Embryonic facial prominence (tissue), 1 donor: ENCODE data around the gene GSTA1.
"Not testable (repeated sequence)": the region's sequence is repeated elsewhere in the genome, so short reads cannot be mapped to it uniquely, and the experiment has no call there.

Source experiments
- DNase-seq: peaks from one replicate; pipeline ENCODE4 v3.0.0-alpha.2; 2016; ENCODE audit errors: extremely low spot score

The GSTA1 gene

DNA sequence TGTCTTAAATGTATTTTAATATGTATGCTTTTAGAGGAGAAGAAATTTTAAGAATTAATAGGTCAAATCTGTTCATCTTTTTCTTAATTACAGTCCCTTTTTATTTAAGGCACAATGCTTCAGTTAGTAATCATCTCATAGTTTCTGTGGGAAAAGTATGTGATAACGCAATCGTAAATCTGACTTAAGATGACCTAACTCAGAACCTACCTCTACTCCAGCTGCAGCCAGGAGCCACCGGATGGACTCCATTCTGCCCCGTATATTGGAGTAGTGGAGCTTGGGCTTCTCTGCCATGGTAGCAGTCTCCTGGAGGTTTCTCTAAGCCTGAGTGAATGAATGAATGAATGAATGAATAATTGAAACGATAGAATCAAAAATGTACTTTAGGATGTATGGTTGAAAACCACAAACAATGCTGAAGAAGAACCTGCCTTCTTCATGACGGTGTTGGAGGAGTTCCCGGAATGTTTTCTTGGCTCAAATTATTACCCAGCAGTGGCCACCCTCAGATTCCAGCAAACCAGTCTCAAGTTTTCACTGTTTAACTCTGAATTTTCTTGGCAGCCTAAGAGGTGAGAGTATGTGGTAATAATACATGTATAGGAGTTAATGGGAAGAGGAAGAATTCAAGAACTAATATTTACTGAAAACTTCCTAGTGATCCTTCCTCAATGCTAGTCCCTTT lies 45.8 kb downstream of the GSTA1 start:
- not testable (repeated sequence) for DNase-seq

DNA sequence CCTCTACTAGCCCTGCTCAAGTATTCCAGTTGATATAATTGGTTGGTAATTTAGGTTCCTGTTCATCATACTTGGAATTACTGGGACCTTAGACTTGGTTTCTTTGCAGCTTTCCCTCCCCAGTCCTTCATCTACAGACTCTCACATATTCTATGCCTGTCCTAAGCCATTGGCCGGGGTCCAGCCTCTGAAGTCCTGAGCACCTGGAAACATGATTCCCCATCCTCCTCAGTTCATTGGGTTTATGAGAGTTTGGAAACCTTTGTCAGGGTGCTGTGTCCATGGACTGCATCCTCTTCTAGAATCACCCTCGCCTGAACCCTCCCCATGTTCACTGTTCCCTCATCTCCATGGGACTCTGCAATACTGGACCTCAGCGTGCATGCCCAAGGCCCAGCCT lies 49.2 kb downstream of the GSTA1 start:
- DNase-seq: no peak

DNA sequence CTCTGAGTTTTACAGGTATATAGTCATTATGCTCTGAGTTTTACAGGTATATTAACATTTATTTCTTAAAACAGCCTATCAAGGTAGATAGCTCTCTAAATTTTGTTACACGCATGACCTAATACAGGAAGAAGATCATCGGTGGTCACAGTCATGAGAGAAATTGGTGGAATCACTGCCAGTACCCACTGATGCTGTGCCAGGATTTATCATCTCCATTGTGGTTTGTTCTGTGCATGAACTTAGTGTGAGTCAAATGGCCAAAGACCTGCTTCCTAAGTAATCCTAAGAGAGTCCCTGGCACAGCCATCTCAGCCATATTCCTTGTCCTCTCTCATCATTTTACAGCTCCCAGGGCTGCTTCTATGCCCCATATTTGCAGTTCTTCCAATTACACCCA lies 50.5 kb downstream of the GSTA1 start:
- DNase-seq: not testable (repeated sequence)

DNA sequence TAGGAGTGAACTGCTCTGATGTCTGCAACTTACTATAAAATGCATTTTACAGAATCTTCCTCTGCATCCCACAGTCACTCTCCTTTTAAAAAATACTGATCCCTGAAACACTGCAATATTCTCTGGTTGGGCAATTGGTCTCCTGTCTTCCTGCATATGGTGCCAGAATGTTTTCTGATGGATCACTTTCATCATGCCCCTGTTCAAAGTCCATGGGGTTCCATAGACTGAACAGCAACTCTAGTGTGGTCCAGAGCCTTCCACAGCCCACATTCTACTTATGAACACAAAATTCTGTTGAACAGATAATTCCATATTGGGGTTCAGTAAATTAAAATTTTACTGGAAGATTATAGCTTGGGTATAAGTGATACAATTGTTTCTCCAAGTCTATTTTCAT lies 51.3 kb downstream of the GSTA1 start:
- no peak for DNase-seq

DNA sequence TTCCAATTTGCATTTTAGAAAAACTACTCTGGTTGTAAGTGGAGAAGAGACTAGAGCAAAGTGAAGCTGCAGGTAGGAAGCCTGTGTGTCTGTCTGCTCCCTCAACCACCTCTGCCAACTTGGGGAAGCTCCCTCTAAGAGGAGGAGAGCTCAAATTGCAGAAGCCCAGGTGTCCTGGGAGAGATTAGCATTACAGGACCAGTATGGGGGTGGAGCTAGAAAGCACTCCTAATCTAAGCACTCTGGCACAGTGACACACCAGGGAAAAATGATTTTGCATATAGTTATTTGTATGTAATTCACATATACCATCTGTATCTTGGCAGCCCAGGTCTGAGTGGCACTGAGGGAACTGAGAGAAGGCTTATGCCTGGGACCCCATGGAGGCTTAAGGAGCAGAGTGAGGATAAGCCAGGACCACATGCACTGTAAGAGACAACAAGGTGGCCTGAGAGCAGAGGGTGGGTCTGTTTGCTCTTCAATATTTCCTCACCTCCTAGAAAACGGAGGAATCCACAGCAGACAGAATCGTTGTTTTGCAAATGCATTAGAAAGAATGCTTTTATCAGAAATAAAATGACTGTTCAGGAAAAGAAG lies 54.0 kb downstream of the GSTA1 start:
- no peak for DNase-seq

DNA sequence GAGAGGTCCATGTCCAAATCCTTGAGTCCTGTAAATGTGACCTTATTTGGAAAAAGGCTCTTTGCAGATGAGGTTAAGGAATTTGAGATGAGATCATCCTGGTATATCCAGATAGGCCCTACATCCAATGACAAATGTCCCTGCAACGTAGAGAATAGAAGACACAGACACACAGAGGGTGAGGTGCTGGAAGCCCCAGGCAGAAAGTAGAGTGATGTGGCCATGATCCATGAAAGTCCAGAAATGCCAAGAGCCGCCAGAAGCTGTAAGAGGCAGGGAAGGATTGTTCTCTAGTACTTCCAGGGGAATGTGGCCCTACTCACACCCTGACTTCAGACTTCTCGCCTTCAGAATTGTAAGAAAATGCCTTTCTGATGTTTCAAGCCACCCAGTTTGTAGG lies 56.3 kb downstream of the GSTA1 start:
- not testable (repeated sequence) for DNase-seq

DNA sequence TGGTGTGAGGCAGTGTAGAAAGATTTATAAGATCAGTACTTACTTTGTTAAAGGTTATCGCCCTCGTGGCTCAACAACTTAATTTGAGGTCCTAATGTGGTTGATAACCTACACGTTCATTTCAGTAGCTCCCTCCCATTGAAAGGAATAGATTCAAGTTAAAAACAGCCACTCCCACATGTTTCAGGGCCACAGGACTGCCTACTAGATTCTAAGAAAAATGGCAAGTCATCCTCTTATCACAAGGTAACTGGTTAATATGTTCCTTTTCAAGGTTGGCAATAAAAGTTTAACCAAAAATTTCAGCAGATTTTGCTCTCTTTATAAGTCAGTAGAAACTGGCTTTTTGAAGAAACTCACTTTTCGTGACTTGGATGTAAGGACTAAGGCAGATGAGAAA lies 57.4 kb downstream of the GSTA1 start:
- no peak for DNase-seq

DNA sequence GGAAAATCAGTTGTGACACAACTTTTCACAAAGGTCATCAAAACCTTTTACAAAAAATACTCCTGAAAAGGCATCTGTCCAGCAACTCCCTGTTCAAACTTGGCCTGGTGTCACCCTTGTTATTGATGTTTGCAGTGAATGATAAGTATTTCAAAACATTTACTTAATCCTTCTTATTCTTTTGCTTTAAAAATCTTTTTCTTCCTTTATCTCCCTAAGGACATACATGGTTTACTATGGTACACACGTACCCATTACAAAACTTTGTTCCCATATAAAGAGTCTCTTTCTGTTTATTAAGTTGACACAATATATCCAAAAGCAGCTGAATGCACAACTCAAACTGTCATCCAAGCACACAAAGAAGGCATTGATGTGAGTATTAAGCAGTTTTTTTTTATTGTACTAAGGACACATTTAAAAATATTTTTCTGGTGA lies 57.8 kb downstream of the GSTA1 start:
- no peak for DNase-seq

DNA sequence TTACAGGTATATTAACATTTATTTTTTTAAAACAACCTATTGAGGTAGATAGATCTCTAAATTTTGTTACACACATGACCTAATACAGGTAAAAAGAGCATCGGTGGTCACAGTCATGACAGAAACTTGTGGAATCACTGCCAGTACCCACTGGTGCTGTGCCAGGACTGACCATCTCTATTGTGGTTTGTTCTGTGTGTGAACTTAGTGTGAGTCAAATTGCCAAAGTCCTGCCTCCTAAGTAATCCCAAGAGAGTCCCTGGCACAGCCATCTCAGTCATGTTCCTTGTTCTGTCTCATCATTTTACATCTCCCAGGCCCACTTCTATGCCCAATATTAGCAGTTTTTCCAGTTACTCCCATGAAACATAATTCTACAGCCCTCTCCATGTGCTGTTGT lies 61.7 kb downstream of the GSTA1 start:
- DNase-seq: no peak
